WTC11 (cell line): ENCODE results near the gene PSAT1. TPM values are rescaled to one million over a fixed set of nuclear protein-coding genes. Genes with fewer than 3 reads are reported as not detected.

Experiments
- ETV6 ChIP-seq: sonication (generic); formaldehyde crosslinking; IDR thresholded peaks from 2 replicates; pipeline ENCODE4 v1.8.1; 2022; ENCODE audit warnings: mild to moderate bottlenecking, missing genetic modification reagents
- MLX ChIP-seq: sonication (generic); formaldehyde crosslinking; IDR thresholded peaks from 2 replicates; pipeline ENCODE4 v1.8.1; 2023; ENCODE audit warnings: mild to moderate bottlenecking, missing genetic modification reagents, moderate library complexity
- NFYB ChIP-seq: sonication (generic); formaldehyde crosslinking; conservative IDR thresholded peaks from 2 replicates; pipeline ENCODE4 v1.8.0; 2022; ENCODE audit warnings: low read depth, missing genetic modification reagents
- TEAD4 ChIP-seq: sonication (generic); formaldehyde crosslinking; IDR thresholded peaks from 2 replicates; pipeline ENCODE4 v1.8.0; 2022; ENCODE audit warnings: mild to moderate bottlenecking, missing genetic modification reagents
- ZNF317 ChIP-seq: sonication (generic); formaldehyde crosslinking; IDR thresholded peaks from 2 replicates; pipeline ENCODE4 v1.8.1; 2023; ENCODE audit warnings: low read depth, mild to moderate bottlenecking, moderate library complexity, missing genetic modification reagents, borderline replicate concordance
- total RNA-seq: library from RNA; stranded (reverse); gene quantifications from 3 replicates; pipeline ENCODE4 v1.2.3, GENCODE V29; 2021
- TF ChIP-seq, protein P1 (sequence below): sonication (generic); formaldehyde crosslinking; conservative IDR thresholded peaks from 2 replicates; pipeline ENCODE4 v1.8.1; 2023; ENCODE audit warnings: mild to moderate bottlenecking, low read depth, missing genetic modification reagents, moderate library complexity
- TF ChIP-seq, protein P2 (sequence below): fragments of 250-450 bp; sonication (Bioruptor Pico); IDR thresholded peaks from 2 replicates; pipeline ENCODE4 v1.9.0; 2021; ENCODE audit warnings: mild to moderate bottlenecking, borderline replicate concordance

PSAT1 gene
- total RNA-seq, 1 experiment from 2014 or later = 240 TPM

GRCh38 chr9:78371981-78372380 lies 75.1 kb downstream of the PSAT1 start (continued):
- TF ChIP-seq, protein P1, sequence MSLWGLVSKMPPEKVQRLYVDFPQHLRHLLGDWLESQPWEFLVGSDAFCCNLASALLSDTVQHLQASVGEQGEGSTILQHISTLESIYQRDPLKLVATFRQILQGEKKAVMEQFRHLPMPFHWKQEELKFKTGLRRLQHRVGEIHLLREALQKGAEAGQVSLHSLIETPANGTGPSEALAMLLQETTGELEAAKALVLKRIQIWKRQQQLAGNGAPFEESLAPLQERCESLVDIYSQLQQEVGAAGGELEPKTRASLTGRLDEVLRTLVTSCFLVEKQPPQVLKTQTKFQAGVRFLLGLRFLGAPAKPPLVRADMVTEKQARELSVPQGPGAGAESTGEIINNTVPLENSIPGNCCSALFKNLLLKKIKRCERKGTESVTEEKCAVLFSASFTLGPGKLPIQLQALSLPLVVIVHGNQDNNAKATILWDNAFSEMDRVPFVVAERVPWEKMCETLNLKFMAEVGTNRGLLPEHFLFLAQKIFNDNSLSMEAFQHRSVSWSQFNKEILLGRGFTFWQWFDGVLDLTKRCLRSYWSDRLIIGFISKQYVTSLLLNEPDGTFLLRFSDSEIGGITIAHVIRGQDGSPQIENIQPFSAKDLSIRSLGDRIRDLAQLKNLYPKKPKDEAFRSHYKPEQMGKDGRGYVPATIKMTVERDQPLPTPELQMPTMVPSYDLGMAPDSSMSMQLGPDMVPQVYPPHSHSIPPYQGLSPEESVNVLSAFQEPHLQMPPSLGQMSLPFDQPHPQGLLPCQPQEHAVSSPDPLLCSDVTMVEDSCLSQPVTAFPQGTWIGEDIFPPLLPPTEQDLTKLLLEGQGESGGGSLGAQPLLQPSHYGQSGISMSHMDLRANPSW (CRISPR knock-in tag) = no peak
- TF ChIP-seq, protein P2, sequence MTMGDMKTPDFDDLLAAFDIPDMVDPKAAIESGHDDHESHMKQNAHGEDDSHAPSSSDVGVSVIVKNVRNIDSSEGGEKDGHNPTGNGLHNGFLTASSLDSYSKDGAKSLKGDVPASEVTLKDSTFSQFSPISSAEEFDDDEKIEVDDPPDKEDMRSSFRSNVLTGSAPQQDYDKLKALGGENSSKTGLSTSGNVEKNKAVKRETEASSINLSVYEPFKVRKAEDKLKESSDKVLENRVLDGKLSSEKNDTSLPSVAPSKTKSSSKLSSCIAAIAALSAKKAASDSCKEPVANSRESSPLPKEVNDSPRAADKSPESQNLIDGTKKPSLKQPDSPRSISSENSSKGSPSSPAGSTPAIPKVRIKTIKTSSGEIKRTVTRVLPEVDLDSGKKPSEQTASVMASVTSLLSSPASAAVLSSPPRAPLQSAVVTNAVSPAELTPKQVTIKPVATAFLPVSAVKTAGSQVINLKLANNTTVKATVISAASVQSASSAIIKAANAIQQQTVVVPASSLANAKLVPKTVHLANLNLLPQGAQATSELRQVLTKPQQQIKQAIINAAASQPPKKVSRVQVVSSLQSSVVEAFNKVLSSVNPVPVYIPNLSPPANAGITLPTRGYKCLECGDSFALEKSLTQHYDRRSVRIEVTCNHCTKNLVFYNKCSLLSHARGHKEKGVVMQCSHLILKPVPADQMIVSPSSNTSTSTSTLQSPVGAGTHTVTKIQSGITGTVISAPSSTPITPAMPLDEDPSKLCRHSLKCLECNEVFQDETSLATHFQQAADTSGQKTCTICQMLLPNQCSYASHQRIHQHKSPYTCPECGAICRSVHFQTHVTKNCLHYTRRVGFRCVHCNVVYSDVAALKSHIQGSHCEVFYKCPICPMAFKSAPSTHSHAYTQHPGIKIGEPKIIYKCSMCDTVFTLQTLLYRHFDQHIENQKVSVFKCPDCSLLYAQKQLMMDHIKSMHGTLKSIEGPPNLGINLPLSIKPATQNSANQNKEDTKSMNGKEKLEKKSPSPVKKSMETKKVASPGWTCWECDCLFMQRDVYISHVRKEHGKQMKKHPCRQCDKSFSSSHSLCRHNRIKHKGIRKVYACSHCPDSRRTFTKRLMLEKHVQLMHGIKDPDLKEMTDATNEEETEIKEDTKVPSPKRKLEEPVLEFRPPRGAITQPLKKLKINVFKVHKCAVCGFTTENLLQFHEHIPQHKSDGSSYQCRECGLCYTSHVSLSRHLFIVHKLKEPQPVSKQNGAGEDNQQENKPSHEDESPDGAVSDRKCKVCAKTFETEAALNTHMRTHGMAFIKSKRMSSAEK = no peak
- TF ChIP-seq ZNF317 (CRISPR knock-in tag) = no peak
- no peak for TF ChIP-seq ETV6 (CRISPR knock-in tag)
- TF ChIP-seq TEAD4 = no peak
- no peak for TF ChIP-seq NFYB (CRISPR knock-in tag)
- no peak for TF ChIP-seq MLX (CRISPR knock-in tag)

Other genes with a start within 250 kb of the PSAT1 start
- 42.0 to 44.1 TPM (median 44.0 TPM) in 3 replicates for gene CEP78, start 61.0 kb upstream of the PSAT1 start, total RNA-seq